B cell (primary cell): ENCODE measurements around the gene SLC15A5.

Experiments
- CTCF ChIP-seq: fragments of 200-600 bp; IDR thresholded peaks from one replicate; pipeline ENCODE4 v1.8.0; 2022; ENCODE audit warnings: antibody characterized with exemption, mild to moderate bottlenecking
- EZH2 ChIP-seq: IDR thresholded peaks from 2 replicates; pipeline ENCODE4 v1.6.1; 2012; ENCODE audit warnings: borderline replicate concordance, low read depth, mild to moderate bottlenecking, moderate library complexity, low read length; ENCODE audit not compliant: insufficient read depth, poor library complexity, severe bottlenecking

- TF ChIP-seq CTCF (no peak), EZH2 (no peak)
Observed at GRCh38 chr12:16300122-16300521, 22.6 kb upstream of the SLC15A5 start.
